HG03342 (cell line): ENCODE results near the gene NEK9.
A peak's percentile ranks its signal among the peaks of the same experiment; 100 is the strongest.

Experiments
- ATAC-seq: cut with Tn5 transposase; IDR thresholded peaks from one replicate; pipeline ENCODE4 v1.9.1; 2021; ENCODE audit warnings: mild to moderate bottlenecking, moderate library complexity; ENCODE audit not compliant: unreplicated experiment

Gene NEK9

GRCh38 chr14:75113932-75114539 is 12.8 kb downstream of the NEK9 start:
- ATAC-seq: no peak

GRCh38 chr14:75109877-75110276 is 17.0 kb downstream of the NEK9 start:
- no peak for ATAC-seq

GRCh38 chr14:75107186-75107585 is 19.7 kb downstream of the NEK9 start:
- ATAC-seq: no peak

GRCh38 chr14:75101491-75101890 is 25.4 kb downstream of the NEK9 start:
- no peak for ATAC-seq

GRCh38 chr14:75098682-75099081 is 28.2 kb downstream of the NEK9 start:
- ATAC-seq: no peak

GRCh38 chr14:75098212-75098611 is 28.6 kb downstream of the NEK9 start:
- ATAC-seq: no peak

- no peak for ATAC-seq
Measured at GRCh38 chr14:75096959-75097358, 29.9 kb downstream of the NEK9 start.

GRCh38 chr14:75095690-75096089 is 31.2 kb downstream of the NEK9 start:
- no peak for ATAC-seq

GRCh38 chr14:75094896-75095295 is 32.0 kb downstream of the NEK9 start:
- ATAC-seq: no peak

GRCh38 chr14:75092698-75093097 is 34.1 kb downstream of the NEK9 start:
- ATAC-seq: no peak

- no peak for ATAC-seq
Measured at GRCh38 chr14:75091251-75091650, 35.6 kb downstream of the NEK9 start.

- ATAC-seq: no peak
Measured at GRCh38 chr14:75090353-75090752, 36.5 kb downstream of the NEK9 start.

- ATAC-seq: no peak
Measured at GRCh38 chr14:75088566-75089373, 38.1 kb downstream of the NEK9 start.

GRCh38 chr14:75088153-75088552 is 38.7 kb downstream of the NEK9 start:
- no peak for ATAC-seq

- ATAC-seq: no peak
Measured at GRCh38 chr14:75084513-75084912, 42.3 kb downstream of the NEK9 start.

- ATAC-seq: no peak
Measured at GRCh38 chr14:75083271-75083670, 43.6 kb downstream of the NEK9 start.

- ATAC-seq: no peak
Measured at GRCh38 chr14:75081660-75082229, 45.1 kb downstream of the NEK9 start.

GRCh38 chr14:75079521-75079920 is 47.3 kb downstream of the NEK9 start:
- ATAC-seq: no peak

- no peak for ATAC-seq
Measured at GRCh38 chr14:75077794-75078193, 49.1 kb downstream of the NEK9 start.

GRCh38 chr14:75070383-75070782 is 56.5 kb downstream of the NEK9 start:
- ATAC-seq: no peak

- no peak for ATAC-seq
Measured at GRCh38 chr14:75069811-75070145, 57.1 kb downstream of the NEK9 start.

- ATAC-seq: peak; percentile 61
Measured at GRCh38 chr14:75069121-75069810, 57.6 kb downstream of the NEK9 start, which contains the start of gene ZC2HC1C. Gene ZC2HC1C (plus strand): TSS chr14:75069641. CDS start chr14:75070574, 933 bp downstream.
